HG02571 (cell line): Measurements from ENCODE around the gene DIP2B.
"Not testable (repeated sequence)": the region's sequence is repeated elsewhere in the genome, so short reads cannot be mapped to it uniquely, and the experiment has no call there.

ENCODE experiments used
- ATAC-seq: cut with Tn5 transposase; IDR thresholded peaks from one replicate; pipeline ENCODE4 v1.9.1; 2021; ENCODE audit warnings: mild to moderate bottlenecking, moderate library complexity; ENCODE audit not compliant: unreplicated experiment

DIP2B gene

GRCh38 chr12:50764286-50765094, 259.7 kb downstream of the DIP2B start:
- peak; percentile 30 for ATAC-seq

- ATAC-seq, result peak; percentile 37
Observed at GRCh38 chr12:50765095-50765911, 260.5 kb downstream of the DIP2B start.

- ATAC-seq, result no peak
Observed at GRCh38 chr12:50768391-50768790, 263.6 kb downstream of the DIP2B start.

GRCh38 chr12:50768813-50769212, 264.0 kb downstream of the DIP2B start:
- ATAC-seq, result not testable (repeated sequence)

GRCh38 chr12:50771409-50771808, 266.6 kb downstream of the DIP2B start:
- no peak for ATAC-seq

GRCh38 chr12:50772470-50772869, 267.7 kb downstream of the DIP2B start:
- ATAC-seq, result no peak

- no peak for ATAC-seq
Observed at GRCh38 chr12:50772877-50773276, 268.1 kb downstream of the DIP2B start.

GRCh38 chr12:50775251-50775650, 270.5 kb downstream of the DIP2B start:
- ATAC-seq, result no peak

- no peak for ATAC-seq
Observed at GRCh38 chr12:50776749-50777728, 272.3 kb downstream of the DIP2B start.

- ATAC-seq, result no peak
Observed at GRCh38 chr12:50778663-50779590, 274.1 kb downstream of the DIP2B start.

GRCh38 chr12:50780013-50780412, 275.2 kb downstream of the DIP2B start:
- ATAC-seq, result no peak

- ATAC-seq, result no peak
Observed at GRCh38 chr12:50784501-50784900, 279.7 kb downstream of the DIP2B start.

- no peak for ATAC-seq
Observed at GRCh38 chr12:50785406-50786001, 280.7 kb downstream of the DIP2B start.

- ATAC-seq, result no peak
Observed at GRCh38 chr12:50786498-50787231, 281.9 kb downstream of the DIP2B start.

GRCh38 chr12:50787618-50788017, 282.8 kb downstream of the DIP2B start:
- ATAC-seq, result no peak

GRCh38 chr12:50788561-50788960, 283.8 kb downstream of the DIP2B start:
- no peak for ATAC-seq

- no peak for ATAC-seq
Observed at GRCh38 chr12:50790081-50790480, 285.3 kb downstream of the DIP2B start.
